A172 (cell line): ENCODE data around the gene HIBCH. TPM values are rescaled to one million over a fixed set of nuclear protein-coding genes. Genes with fewer than 3 reads are reported as not detected.
A peak's percentile ranks its signal among the peaks of the same experiment; 100 is the strongest.
"Not testable (repeated sequence)": the region's sequence is repeated elsewhere in the genome, so short reads cannot be mapped to it uniquely, and the experiment has no call there.

Experiments used
- DNase-seq: peaks from one replicate; pipeline ENCODE4 v3.0.0-alpha.2; 2015; ENCODE audit warnings: low spot score
- total RNA-seq: library from RNA; depleted of rRNA; stranded (reverse); fragments of >200 nt; shearing (Covaris generic); gene quantifications from 2 replicates; pipeline ENCODE4 v1.2.3, GENCODE V29; 2014

Gene HIBCH
- total RNA-seq, 1 experiment from 2014 or later, result 25.8 TPM

DNA sequence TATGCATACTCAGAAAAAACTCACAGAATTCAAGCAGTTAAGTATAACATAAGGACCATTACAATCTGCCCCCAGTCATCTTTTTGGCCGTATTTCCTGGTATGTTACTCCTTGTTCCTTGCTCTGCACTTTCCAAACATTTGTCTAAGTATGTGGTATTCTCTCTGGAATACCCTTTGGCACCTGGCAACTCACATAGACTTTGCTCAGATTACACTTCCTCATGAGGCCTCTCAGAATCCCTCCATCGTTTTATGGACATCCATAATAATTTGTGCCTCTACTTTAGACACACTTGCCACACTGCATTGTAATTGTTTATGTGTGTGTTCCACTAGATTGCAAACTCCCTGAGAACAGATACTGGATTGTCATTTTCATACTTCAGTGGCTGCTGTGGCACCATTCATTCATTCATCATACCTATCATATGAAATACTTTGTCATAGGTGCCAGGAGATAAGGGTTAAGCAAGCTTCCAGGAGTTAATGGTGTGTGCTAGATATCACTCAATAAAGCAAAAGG lies 84.0 kb downstream of the HIBCH start:
- DNase-seq, result no peak

DNA sequence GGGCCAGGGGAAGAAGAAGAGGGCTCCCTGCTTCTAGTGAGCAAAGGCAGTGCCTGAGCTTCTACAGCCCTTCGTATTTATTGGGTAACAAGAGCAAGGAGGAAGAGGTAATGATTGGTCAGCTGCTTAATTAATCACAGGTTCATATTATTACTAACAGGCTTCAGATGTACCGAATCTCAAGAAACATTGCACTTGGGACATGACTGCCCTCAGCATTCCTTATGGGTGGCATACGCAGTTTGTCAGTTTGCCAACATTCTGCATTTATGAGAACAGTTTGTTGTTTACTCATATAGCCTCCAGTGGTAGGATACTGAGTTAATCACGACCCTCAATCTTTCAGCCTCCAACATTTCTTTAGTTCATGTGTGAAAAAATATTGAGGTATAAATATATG lies 84.5 kb downstream of the HIBCH start:
- no peak for DNase-seq

DNA sequence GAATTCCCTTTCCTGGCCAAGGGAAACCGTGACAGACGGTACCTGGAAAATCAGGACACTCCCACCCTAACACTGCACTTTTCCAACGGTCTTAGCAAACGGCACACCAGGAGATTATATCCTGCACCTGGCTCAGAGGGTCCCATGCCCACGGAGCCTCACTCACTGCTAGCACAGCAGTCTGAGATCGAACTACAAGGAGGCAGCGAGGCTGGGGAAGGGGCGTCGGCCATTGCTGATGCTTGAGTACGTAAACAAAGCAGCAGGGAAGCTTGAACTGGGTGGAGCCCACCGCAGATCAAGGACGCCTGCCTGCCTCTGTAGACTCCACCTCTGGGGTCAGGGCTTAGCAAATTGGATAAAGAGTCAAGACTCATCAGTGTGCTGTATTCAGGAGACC lies 95.6 kb downstream of the HIBCH start:
- DNase-seq, result not testable (repeated sequence)

DNA sequence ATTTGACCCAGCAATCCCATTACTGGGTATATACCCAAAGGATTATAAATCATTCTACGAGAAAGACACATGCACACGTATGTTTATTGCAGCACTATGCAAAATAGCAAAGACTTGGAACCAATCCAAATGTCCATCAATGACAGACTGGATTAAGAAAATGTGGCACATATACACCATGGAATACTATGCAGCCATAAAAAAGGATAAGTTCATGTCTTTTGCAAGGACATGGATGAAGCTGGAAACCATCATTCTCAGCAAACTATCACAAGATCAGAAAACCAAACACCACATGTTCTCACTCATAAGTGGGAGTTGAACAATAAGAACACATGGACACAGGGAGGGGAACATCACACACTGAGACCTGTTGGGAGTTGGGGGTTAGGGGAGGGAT lies 96.9 kb downstream of the HIBCH start:
- DNase-seq, result not testable (repeated sequence)

DNA sequence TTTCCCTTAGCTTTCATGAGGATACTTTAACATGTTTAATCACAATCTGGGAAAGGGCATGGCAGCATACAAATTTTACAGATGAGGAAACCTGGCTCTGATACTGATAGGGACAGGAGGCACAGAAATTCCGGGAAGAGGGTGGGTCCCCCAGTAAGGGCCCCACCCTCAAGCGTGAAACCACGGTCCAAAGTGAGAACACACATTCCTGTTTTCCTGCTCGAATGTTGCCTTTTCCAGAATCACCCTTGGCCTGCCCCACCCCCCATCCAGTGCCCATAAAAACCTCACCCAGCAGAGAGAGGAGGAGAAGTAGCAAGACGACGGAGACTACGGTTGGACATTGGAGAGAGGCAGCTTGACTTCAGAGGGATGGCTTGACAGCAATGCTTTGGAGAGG lies 98.2 kb downstream of the HIBCH start:
- no peak for DNase-seq

DNA sequence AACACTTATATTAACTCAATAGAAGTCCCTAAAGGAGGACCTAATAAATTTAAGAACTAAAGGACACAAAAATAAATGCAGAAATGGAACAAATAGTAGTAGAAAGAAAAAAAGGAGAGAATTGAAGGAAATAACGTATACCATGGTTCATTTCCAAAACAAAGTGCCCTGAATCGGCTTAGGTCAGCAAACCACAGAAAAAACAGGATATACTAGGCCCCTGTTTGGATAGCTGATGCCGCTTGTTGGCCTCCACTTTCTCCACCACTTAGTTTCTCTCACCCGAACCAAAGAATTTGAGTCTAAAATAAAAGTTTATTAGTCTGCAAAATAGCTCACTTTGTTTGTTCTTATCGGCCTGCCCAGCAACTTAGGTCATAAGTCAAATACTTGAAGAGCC lies 100.4 kb downstream of the HIBCH start:
- DNase-seq, result no peak

DNA sequence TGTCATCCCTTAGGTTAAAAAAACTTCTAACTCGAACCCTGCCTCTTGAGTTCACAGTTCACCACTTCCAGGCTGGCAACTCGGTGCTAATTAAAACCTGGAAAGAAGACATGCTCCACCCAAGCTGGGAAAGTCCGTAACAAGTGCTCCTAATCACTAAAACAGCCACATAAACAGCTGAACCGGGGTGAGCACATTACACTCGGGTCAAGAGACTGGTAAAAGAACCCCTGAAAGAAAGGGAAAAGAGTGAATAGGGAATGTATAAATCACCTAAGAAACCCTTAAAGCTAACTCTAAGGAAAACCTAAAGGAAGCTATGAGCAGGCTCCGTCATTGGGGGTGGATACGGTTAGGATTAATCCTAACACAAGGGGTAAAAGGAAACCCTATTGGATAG lies 102.0 kb downstream of the HIBCH start:
- no peak for DNase-seq

DNA sequence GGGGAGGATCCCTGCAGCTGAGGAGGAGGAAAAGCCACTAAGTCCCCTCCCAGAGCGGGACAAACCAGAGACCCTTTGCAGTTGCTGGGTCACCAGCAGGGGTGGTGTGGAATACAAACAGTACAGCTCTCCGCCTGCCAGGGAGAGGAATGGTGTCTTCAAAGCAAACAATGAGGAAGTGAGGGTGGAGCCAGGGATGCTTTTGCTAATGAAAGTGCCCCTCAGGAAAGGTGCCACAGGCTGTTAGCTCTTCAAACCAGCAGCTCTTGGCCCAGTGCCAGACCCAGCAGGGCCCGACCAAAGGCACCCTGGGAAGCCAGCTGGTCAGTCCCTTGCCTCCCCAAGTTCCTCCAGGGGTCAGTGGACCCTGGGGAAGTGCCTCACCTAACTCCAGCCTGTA lies 102.8 kb downstream of the HIBCH start:
- peak; percentile 22 for DNase-seq

DNA sequence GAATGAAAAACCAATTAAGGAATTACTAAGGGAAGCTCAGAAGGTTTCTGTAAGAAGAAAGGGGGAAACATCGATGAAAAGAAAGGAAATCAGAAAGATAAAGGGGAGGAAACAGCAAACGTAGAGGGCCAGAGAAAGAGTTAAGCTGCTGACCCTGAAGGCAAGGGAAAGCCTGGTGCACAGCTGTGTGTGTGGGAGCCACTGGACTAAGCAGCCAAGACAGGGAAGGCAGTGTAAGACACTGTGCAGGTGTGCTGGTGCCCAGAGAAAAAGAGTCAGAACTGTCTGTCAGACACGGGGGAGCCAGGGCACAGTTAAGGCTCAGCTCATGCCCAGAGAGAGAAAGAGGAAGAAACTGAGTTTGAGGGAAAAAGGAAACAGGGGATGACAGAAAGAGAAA lies 104.0 kb downstream of the HIBCH start:
- no peak for DNase-seq

DNA sequence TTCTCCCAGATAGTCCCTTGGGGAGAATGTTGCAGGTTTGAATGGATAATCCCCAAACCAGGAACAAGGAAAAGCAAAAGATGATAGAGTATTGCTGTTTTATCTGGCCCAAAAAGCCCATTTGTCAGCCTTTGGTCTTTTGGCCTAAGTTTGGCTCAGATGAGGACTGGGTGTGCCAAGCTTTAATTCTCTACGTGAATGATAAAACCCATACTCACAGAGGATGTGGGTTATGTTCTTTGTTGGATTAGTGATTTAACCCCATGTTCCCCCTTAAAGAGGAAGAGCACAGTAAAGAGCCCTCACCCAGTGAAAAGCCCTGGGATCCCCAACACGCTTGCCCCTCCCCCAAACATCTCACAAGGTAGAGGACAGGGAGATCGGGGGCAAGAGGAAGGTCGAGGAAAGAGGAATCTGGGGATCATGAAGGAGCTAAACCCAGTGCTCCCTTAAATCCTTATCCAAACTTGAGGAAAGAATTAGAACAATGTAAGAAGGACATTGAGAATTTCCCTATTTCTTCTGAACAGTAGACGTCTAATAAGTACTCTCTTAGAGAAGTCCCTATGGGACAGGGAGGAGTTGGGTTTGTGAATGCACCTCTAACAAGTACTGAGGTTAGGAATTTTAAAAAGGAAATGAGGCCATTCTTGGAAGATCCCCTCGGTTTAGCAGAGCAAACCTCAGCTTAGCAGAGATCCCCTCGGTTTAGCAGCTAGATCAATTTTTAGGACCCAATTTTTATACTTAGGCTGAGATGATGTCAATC lies 105.0 kb downstream of the HIBCH start:
- peak; percentile 13 for DNase-seq

DNA sequence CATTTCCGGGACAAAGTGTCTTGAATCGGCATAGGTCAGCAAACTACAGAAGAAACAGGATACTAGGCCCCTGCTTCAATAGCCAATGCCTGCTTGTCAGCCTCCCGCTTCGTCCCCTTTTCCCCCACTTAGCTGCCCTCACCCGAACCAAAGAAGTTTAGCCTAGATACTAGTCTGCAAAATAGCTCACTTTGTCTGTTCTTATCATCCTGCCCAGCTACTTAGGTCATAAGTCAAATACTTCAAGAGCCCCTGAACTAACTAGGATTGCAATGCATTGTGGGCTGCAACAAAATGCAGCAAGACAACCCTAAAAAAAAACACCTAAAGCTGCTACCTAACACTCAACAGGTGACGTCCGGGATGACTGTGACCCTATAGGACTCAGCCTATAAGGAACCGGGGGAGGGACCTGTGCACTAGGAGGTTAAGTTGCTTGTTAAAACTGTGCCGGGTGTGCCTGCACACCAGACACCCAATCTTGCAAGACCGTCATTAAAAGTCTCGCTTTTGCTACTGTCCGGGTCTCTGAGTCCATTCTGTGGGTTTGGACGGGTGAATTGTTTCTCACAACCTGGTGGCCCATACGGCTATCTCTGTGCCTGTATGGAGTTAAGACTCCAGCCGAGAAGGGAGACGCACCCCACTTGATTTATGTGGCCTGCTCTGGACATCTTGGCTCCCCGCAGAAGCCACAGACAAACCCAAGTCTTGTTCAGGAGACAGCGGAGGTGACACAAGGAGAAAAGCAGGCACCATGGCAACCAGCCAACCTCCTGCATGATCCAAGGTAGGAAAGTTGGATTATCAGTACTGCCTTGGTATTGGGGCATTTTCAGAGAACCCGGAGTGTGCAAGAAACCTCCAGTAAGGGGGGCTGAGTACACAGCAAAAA lies 105.9 kb downstream of the HIBCH start:
- peak; percentile 22 for DNase-seq

DNA sequence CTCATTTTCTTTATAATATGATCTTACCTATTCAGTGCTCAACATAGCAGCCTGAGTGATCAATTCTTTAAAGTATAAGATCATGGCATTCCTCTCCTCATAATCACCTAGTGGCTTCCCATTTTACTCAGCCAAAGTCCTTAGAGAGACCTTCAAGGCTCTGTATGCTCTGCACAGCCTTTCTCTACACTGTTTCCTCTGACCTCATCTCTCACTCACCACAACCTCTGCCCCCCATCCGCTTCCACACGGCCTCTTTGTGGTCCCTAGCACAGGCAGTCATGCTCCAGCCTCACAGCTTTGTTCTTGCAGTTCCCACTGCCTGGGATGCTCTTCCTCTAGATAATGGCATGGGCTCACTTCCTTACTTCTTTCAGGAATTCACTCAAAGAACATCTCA lies 109.2 kb downstream of the HIBCH start:
- no peak for DNase-seq

DNA sequence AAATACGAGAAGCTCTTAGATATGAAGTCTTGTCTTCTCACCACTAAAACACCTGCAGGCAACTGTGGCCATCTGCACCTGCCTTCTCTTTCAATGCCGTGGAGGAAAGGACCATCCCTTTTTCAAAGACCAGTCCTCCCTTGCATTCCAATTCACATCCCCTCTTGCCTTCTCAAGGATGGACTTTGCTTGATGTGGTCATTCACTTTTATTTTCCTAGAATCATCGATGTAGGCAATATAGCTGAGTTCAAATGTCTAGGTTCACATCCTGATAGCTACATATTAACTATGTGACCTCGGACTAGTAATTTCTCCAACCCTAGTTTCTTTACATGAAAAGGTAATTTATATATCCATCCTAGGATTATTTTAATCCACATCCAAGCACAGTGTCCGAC lies 110.1 kb downstream of the HIBCH start:
- no peak for DNase-seq

DNA sequence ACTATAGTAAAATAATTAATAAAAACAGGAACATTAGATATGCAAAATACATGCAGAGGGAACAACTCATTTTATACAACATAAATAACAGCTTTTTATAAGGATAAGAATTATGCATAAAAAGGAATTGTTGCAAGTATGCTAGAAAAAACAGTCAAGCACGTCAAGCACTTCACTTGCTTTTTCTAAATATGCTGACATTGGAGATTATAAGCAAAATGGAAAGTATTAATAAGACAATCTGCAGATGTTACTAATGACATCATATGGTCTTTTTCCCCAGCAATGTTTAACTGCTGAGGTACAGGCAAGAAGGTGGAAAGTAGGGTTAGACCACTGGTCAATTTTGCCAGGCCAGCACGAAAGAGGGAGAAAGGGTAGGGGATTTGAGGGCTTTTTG lies 111.7 kb downstream of the HIBCH start:
- no peak for DNase-seq

DNA sequence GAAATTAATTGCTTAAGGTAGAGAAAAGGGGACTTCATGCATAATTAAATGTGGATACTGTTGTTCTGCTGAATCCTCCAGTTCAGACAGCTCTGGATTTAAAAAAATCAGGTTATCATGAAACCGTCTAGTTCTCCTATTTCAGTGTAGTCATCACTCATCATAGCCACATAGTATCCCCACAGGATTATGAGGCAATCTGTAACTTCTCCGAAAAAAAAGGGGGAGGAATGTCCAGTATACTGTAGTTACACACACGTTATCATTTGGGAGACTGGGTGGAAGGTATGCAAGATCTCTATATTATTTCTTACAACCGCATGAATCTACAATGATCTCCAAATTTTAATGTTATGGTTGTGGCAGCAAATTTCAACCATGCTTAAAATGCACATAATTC lies 114.0 kb downstream of the HIBCH start:
- DNase-seq, result no peak

DNA sequence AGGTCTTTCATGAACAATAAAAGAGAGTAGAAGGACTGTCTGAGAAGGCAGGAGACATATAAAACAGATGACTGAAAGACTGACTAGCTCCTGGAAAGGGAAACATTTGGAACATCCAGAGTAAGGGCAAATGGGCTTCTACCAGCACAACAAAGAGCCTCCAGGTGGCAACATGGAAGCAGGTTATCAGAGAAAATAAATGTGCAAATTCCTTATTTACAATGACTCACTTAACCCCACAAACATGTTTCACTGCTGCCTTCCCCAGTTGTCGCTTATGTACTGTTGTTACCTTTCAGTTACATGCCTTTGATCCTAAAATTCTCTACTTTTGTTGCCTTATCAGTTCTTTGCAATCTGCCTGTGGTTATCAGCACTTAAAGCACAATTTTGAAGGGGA lies 117.0 kb downstream of the HIBCH start:
- DNase-seq, result no peak

DNA sequence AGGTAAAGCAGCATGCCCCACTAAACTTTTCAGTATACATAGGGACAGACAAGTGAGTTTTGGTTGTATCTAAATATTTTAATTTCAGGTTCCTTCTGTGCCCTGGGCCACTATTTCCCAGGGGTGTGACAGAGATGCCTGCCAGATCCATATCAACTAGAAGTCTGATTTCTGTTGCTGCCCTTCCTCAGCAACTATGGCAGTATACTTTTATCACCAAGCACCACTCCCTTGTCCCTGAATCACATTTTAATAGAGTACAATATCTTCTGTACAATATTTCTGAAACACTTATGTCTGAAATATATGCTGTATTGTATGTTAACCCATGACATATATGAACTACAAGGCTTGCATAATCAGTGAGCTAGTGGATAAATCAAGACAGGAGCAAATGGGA lies 117.6 kb downstream of the HIBCH start:
- DNase-seq, result no peak

DNA sequence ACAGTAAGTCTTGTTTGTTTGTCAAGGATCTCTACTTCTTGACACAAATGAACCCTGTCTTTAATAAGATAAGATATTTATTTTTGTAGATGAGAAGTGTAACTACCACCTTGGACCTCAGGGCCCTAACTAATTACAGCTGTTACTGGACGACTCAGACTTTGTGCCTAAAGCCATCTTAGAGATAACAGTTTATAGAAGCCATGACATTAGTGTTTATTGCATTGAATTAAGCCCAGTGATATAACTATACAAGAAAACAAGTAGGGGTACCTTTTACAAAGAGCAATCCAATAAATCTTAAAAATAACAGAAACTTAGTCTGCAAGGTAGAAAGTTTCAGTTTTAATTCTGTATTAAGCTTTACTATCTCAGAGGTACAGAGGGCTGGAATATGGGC lies 119.0 kb downstream of the HIBCH start:
- DNase-seq, result no peak

DNA sequence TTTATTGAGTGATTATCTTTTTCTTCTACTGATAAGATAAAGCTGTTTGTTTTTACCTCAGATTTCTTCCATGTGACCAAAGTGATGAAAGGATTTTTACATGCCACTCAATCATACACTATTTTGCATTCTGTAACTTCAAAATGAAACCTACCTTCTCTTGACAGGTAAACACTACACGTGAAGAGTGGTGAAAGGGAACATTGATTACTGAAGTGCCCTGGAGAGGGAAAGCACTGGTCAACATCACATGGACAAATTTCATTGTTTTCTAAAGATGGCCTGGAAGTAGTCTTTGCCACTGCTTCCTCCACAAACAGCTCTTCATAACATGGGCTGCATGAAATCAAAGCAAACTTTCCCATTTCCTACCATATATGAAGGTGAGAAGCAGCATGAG lies 120.1 kb downstream of the HIBCH start:
- no peak for DNase-seq

DNA sequence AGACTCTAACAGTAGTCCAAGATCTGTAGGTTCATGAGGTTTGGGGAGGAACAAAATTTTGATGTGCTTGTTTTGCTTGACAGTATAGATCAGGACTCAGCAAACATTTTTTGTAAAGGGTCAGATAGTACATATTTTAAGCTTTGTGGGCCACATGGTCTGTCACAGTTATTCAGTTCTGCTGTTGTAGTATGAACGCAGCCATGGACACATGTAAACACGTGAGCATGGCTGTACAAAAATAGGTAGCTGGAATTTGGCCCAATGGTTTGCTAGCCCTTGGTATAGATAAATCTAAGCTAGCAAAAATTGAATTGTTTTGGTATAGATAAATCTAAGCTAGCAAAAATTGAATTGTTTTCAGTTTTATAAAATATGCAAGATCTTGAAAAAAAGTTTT lies 120.5 kb downstream of the HIBCH start:
- DNase-seq, result no peak

DNA sequence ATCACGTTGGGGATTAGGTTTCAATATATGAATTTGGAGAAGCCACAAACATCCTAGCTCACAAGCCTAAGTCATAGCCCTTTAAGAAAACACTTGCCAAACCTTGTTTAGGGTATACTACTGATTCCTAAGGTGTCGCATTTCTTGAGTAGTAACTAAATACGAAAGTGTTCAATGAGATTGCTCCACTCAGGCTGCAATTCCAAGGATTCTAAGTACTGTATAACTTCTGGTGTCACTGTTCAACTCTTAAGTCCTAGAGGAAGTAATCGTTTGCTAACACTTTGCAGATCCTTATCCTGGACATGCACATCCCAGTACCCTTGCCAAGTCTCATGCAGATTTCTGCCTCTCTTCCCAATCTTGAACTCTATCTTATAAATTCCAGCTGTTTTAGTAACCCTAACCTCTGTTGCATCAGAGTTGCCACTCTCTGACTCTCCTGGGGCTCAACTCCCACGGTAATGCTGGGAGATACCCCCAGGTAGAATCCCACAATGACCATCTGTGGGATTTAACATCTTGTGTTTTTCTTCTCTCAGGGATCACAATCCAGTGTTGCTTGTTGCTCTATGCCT lies 122.4 kb downstream of the HIBCH start:
- no peak for DNase-seq

DNA sequence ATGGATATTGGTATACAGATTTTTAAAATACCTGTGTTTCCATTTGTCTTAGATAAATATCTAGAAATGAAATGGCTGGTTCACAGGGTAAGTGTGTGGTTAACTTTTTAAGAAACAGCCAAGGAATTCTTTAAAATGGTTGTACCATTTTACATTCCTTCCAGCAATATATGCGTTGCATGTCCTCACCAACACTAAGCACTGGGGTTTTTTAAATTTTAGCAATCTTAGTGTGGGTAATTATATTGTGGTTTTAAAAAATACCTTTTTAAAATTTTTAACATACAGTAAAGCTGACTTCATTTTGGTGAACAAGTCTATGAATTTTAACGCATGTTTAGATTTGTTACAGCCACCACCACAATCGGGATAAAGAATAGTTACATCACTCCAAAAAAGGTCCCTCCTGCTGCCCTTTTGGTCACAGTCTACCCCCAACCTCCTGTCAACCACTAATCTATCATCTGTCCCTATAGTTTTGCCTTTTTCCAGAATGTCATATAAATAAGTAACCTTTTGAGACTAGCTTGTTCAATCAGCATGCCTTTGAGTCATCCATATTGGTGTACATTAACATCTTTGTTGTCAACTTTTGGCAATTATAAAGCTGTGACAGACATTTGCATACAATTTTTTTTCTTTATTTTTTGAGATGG lies 129.0 kb downstream of the HIBCH start:
- DNase-seq, result no peak
